Measurements from ENCODE around the gene CCDC187. TPM values are rescaled to one million over a fixed set of nuclear protein-coding genes. Genes with fewer than 3 reads are reported as not detected.

The CCDC187 gene
- total RNA-seq, 4 donors from 2014 or later, result 0.27 to 5.1 (median 2.2) TPM

DNA sequence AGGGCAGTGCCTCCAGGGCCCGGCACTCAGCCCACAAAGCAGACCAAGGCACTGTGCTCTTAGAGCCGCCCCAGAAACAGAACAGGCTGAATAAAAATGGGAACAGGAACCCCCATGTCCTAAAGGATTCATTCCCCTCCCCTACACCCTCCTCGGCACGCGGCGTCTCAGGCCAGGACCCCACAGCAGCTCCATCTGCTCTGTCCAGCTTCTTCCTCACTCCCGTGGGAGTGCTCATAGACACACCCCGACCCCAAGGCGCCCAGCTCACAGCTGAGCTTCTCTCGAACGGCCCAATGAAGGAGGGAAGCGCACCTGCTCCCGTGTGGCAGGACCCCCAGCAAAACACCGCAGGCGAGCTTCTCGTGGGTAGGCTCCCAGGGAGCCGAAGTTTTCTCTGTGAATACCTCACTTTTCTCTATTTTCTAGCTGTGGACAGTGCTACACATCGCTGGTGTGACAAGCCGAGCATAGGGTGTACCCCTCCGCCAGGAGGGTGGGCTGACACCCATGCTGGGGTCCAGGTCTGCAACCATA is 42.9 kb downstream of the CCDC187 start:
- no peaks in the 10 kb centered on the region for H3K4me1 ChIP-seq
- H3K27ac ChIP-seq, result no peak overlapping the region
- no peaks in the 10 kb centered on the region for H3K27me3 ChIP-seq
- no peaks in the 10 kb centered on the region for H3K9me3 ChIP-seq
- no peak overlapping the region for H3K4me3 ChIP-seq
- H3K36me3 ChIP-seq, result no peaks in the 10 kb centered on the region
- no peak for DNase-seq
- TF ChIP-seq, protein P1, sequence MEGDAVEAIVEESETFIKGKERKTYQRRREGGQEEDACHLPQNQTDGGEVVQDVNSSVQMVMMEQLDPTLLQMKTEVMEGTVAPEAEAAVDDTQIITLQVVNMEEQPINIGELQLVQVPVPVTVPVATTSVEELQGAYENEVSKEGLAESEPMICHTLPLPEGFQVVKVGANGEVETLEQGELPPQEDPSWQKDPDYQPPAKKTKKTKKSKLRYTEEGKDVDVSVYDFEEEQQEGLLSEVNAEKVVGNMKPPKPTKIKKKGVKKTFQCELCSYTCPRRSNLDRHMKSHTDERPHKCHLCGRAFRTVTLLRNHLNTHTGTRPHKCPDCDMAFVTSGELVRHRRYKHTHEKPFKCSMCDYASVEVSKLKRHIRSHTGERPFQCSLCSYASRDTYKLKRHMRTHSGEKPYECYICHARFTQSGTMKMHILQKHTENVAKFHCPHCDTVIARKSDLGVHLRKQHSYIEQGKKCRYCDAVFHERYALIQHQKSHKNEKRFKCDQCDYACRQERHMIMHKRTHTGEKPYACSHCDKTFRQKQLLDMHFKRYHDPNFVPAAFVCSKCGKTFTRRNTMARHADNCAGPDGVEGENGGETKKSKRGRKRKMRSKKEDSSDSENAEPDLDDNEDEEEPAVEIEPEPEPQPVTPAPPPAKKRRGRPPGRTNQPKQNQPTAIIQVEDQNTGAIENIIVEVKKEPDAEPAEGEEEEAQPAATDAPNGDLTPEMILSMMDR (IDR thresholded peaks at IDR 0.05), result no peak
- no peak for TF ChIP-seq POLR2A (IDR thresholded peaks at IDR 0.05)
- intact Hi-C loops (cut with DNase I; ENCODE audit: low total_unique reads), result no loop called here

GRCh38 chr9:136260521-136260920 is 43.4 kb downstream of the CCDC187 start:
- H3K4me1 ChIP-seq, result no peaks in the 10 kb centered on the region
- H3K36me3 ChIP-seq, result no peaks in the 10 kb centered on the region
- H3K9me3 ChIP-seq, result no peaks in the 10 kb centered on the region
- H3K4me3 ChIP-seq, result no peak overlapping the region
- DNase-seq, result no peak
- intact Hi-C loops (cut with DNase I; ENCODE audit: low total_unique reads), result no loop called here
- H3K27me3 ChIP-seq, result no peaks in the 10 kb centered on the region
- TF ChIP-seq POLR2A (IDR thresholded peaks at IDR 0.05), result no peak
- TF ChIP-seq, protein P1 (IDR thresholded peaks at IDR 0.05), result no peak
- H3K27ac ChIP-seq, result no peak overlapping the region

GRCh38 chr9:136259836-136260235 is 44.1 kb downstream of the CCDC187 start:
- no peak for TF ChIP-seq POLR2A (IDR thresholded peaks at IDR 0.05)
- TF ChIP-seq, protein P1 (IDR thresholded peaks at IDR 0.05), result no peak
- no peak overlapping the region for H3K4me3 ChIP-seq
- intact Hi-C loops (cut with DNase I; ENCODE audit: low total_unique reads), result no loop called here
- H3K27ac ChIP-seq, result no peak overlapping the region
- DNase-seq, result no peak
- no peaks in the 10 kb centered on the region for H3K27me3 ChIP-seq
- no peaks in the 10 kb centered on the region for H3K36me3 ChIP-seq
- no peaks in the 10 kb centered on the region for H3K4me1 ChIP-seq
- H3K9me3 ChIP-seq, result no peaks in the 10 kb centered on the region

DNA sequence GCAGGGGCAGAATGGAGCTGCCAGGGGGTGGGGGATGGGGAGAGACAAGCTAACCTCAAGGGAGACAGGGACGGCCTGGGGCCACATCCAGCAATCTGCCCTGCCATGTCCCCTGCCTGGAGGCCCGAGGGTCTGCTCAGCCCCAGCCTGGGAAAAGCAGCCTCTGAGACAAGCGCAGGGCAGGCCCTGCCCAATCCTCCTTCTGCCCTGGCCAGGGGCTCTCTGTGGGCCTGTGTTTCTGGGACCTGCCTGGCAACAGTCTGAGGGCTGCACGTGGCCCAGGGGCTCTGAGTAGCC is 44.4 kb downstream of the CCDC187 start:
- Histone ChIP-seq H3K27me3 (no peaks in the 10 kb centered on the region), H3K9me3 (no peaks in the 10 kb centered on the region), H3K36me3 (no peaks in the 10 kb centered on the region), H3K4me1 (no peaks in the 10 kb centered on the region), H3K27ac (no peak overlapping the region), H3K4me3 (no peak overlapping the region)
- TF ChIP-seq, protein P1 (IDR thresholded peaks at IDR 0.05), result no peak
- TF ChIP-seq POLR2A (IDR thresholded peaks at IDR 0.05), result no peak
- intact Hi-C loops (cut with DNase I; ENCODE audit: low total_unique reads), result no loop called here
- DNase-seq, result no peak

- H3K9me3 ChIP-seq, result no peaks in the 10 kb centered on the region
- H3K4me3 ChIP-seq, result no peak overlapping the region
- DNase-seq, result no peak
- no peak overlapping the region for H3K27ac ChIP-seq
- no peaks in the 10 kb centered on the region for H3K36me3 ChIP-seq
- no peaks in the 10 kb centered on the region for H3K4me1 ChIP-seq
- H3K27me3 ChIP-seq, result no peaks in the 10 kb centered on the region
- no peak for TF ChIP-seq POLR2A (IDR thresholded peaks at IDR 0.05)
- TF ChIP-seq, protein P1 (IDR thresholded peaks at IDR 0.05), result no peak
- intact Hi-C loops (cut with DNase I; ENCODE audit: low total_unique reads), result no loop called here
Measured at GRCh38 chr9:136258786-136259516, 44.9 kb downstream of the CCDC187 start.

Measured in uterus (tissue), 4 donors.